Measurements from ENCODE around the gene CHST1.

- TF ChIP-seq CTCF (IDR thresholded peaks at IDR 0.05; ENCODE audit: extremely low read depth in 1 of 2, insufficient read depth in 1 of 2, low read depth in 1 of 2, low read length in 2 of 2) (no peak), EZH2 (IDR thresholded peaks at IDR 0.05; ENCODE audit: borderline replicate concordance, low read depth, low read length, severe bottlenecking) (no peak), MYC (IDR thresholded peaks at IDR 0.05; ENCODE audit: low read depth, low read length) (no peak), FOS (IDR thresholded peaks at IDR 0.05; ENCODE audit: borderline replicate concordance, insufficient read depth, low read length) (no peak), POLR2AphosphoS5 (IDR thresholded peaks at IDR 0.05; ENCODE audit: insufficient read depth, low read depth, low read length) (no peak), GATA2 (IDR thresholded peaks at IDR 0.05; ENCODE audit: insufficient read depth, insufficient read length, low read depth, low read length) (no peak), POLR2A (IDR thresholded peaks at IDR 0.05; ENCODE audit: low read depth, low read length) (no peak), MAX (IDR thresholded peaks at IDR 0.05; ENCODE audit: insufficient read depth, insufficient read length) (no peak)
Observed at GRCh38 chr11:45624095-45624494, 41.3 kb downstream of the CHST1 start.

Data from endothelial cell of umbilical vein (primary cell).